ENCODE results near the gene PTPN14.
"Not testable (repeated sequence)": the region's sequence is repeated elsewhere in the genome, so short reads cannot be mapped to it uniquely, and the experiment has no call there.

PTPN14 gene

GRCh38 chr1:214551436-214552173 lies at the start of gene PTPN14:
Gene PTPN14, minus strand, starts transcription at chr1:214551602. Its CDS starts 86,799 bp downstream, at chr1:214464803.
- DNase-seq = no peak

- no peak for DNase-seq
Observed at GRCh38 chr1:214593158-214593557, 41.8 kb upstream of the PTPN14 start.

- not testable (repeated sequence) for DNase-seq
Observed at GRCh38 chr1:214591918-214592317, 40.5 kb upstream of the PTPN14 start.

GRCh38 chr1:214590696-214591095 lies 39.3 kb upstream of the PTPN14 start:
- no peak for DNase-seq

GRCh38 chr1:214588963-214589597 lies 37.7 kb upstream of the PTPN14 start:
- no peak for DNase-seq

- no peak for DNase-seq
Observed at GRCh38 chr1:214587165-214587564, 35.8 kb upstream of the PTPN14 start.

GRCh38 chr1:214586621-214587020 lies 35.2 kb upstream of the PTPN14 start:
- no peak for DNase-seq

- peak; percentile 27 for DNase-seq
Observed at GRCh38 chr1:214584805-214585766, 33.7 kb upstream of the PTPN14 start.

GRCh38 chr1:214583824-214584554 lies 32.6 kb upstream of the PTPN14 start:
- no peak for DNase-seq

GRCh38 chr1:214583113-214583512 lies 31.7 kb upstream of the PTPN14 start:
- no peak for DNase-seq

- DNase-seq = no peak
Observed at GRCh38 chr1:214582289-214582891, 31.0 kb upstream of the PTPN14 start.

GRCh38 chr1:214581785-214582184 lies 30.4 kb upstream of the PTPN14 start:
- DNase-seq = no peak

- no peak for DNase-seq
Observed at GRCh38 chr1:214579183-214579582, 27.8 kb upstream of the PTPN14 start.

GRCh38 chr1:214576120-214576519 lies 24.7 kb upstream of the PTPN14 start:
- not testable (repeated sequence) for DNase-seq

- no peak for DNase-seq
Observed at GRCh38 chr1:214574598-214575411, 23.4 kb upstream of the PTPN14 start.

- DNase-seq = no peak
Observed at GRCh38 chr1:214573386-214574318, 22.2 kb upstream of the PTPN14 start.

GRCh38 chr1:214571281-214571680 lies 19.9 kb upstream of the PTPN14 start:
- DNase-seq = no peak

GRCh38 chr1:214570442-214570841 lies 19.0 kb upstream of the PTPN14 start:
- no peak for DNase-seq

GRCh38 chr1:214569357-214570004 lies 18.1 kb upstream of the PTPN14 start:
- DNase-seq = no peak

- no peak for DNase-seq
Observed at GRCh38 chr1:214568328-214568727, 16.9 kb upstream of the PTPN14 start.
